ENCODE data around the gene UGDH.
"Not testable (repeated sequence)": the region's sequence is repeated elsewhere in the genome, so short reads cannot be mapped to it uniquely, and the experiment has no call there.

GRCh38 chr4:39514266-39514665, 13.0 kb downstream of the UGDH start:
- not testable (repeated sequence) for TF ChIP-seq CTCF, POLR2A (IDR thresholded peaks at IDR 0.05)
